ENCODE data around the gene ZNF18.
A peak's percentile ranks its signal among the peaks of the same experiment; 100 is the strongest.

DNA sequence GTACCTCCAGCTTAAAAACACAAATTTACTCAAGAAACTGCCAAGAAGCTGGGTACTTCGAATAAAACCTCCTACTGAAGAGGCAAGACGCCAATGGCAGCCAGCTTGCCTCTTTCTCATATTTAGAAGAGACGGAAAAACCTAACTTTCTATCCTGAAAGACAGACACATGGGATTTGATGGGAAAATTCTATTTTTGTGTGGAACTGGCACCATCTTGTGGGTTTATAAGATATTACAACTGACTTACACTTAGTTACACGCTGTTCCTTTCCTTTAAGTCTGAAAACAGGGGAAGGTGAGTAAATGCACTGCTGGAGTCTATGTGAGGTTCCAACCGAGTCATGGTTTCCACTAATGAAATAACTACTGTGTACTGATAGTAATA is 10.3 kb downstream of the ZNF18 start:
- TF ChIP-seq, protein P1, sequence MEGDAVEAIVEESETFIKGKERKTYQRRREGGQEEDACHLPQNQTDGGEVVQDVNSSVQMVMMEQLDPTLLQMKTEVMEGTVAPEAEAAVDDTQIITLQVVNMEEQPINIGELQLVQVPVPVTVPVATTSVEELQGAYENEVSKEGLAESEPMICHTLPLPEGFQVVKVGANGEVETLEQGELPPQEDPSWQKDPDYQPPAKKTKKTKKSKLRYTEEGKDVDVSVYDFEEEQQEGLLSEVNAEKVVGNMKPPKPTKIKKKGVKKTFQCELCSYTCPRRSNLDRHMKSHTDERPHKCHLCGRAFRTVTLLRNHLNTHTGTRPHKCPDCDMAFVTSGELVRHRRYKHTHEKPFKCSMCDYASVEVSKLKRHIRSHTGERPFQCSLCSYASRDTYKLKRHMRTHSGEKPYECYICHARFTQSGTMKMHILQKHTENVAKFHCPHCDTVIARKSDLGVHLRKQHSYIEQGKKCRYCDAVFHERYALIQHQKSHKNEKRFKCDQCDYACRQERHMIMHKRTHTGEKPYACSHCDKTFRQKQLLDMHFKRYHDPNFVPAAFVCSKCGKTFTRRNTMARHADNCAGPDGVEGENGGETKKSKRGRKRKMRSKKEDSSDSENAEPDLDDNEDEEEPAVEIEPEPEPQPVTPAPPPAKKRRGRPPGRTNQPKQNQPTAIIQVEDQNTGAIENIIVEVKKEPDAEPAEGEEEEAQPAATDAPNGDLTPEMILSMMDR (IDR thresholded peaks at IDR 0.05) = peak; percentile 25 to 73 (median 45)
- no peak for TF ChIP-seq POLR2A (IDR thresholded peaks at IDR 0.05)

All from esophagus squamous epithelium (tissue), 4 donors.